Naive thymus-derived CD4-positive, alpha-beta T cell (primary cell): ENCODE data around the gene PALLD. TPM values are rescaled to one million over a fixed set of nuclear protein-coding genes. Genes with fewer than 3 reads are reported as not detected.

Source experiments
- ATAC-seq: fragments of 150-1000 bp; cut with Tn5 transposase; 2 replicates; pipeline ENCODE4 v1.10.0; 2021; ENCODE audit warnings: mild to moderate bottlenecking, moderate library complexity
- CTCF ChIA-PET: fragments of 350-600 bp; sonication (Branson Sonifier 250); formaldehyde crosslinking; loops from one replicate; lab custom pipeline; 2021; ENCODE audit warnings: antibody characterized with exemption; lab: Charles Lee
- POLR2A ChIA-PET: fragments of 350-600 bp; sonication (Branson Sonifier 250); formaldehyde crosslinking; loops from one replicate; lab custom pipeline; 2021; ENCODE audit warnings: antibody characterized with exemption, inconsistent platforms; lab: Charles Lee
- DNase-seq, 9 donors: peaks; one replicate each; pipeline versions ENCODE4 v3.0.0 to v3.0.0-alpha.2; 2020 to 2022; ENCODE audit warnings: mixed read lengths in 1 of 9
- H3K27ac ChIP-seq: one replicate; pipeline ENCODE4 v1.7.0; 2013; ENCODE audit warnings: mild to moderate bottlenecking, low read depth, low read length, moderate library complexity
- H3K27me3 ChIP-seq, 2 donors: one replicate each; pipeline ENCODE4 v1.7.0; 2013; ENCODE audit warnings: low read length in 2 of 2, mild to moderate bottlenecking in 2 of 2, moderate library complexity in 2 of 2; ENCODE audit not compliant: control insufficient read depth in 2 of 2, insufficient read depth in 2 of 2
- H3K36me3 ChIP-seq, 3 experiments: 1 replicate in 2 of 3; 2 replicates in 1 of 3; pipeline ENCODE4 v1.7.0; 2013; ENCODE audit warnings: low read length in 3 of 3, mild to moderate bottlenecking in 3 of 3, moderate library complexity in 1 of 3; ENCODE audit not compliant: insufficient read depth in 3 of 3, control insufficient read depth in 2 of 3
- H3K4me1 ChIP-seq, 2 donors: one replicate each; pipeline ENCODE4 v1.7.0; 2013; ENCODE audit warnings: low read length in 2 of 2, mild to moderate bottlenecking in 2 of 2, moderate library complexity in 1 of 2; ENCODE audit not compliant: control insufficient read depth in 2 of 2, insufficient read depth in 2 of 2
- H3K4me3 ChIP-seq: 2 replicates; pipeline ENCODE4 v1.7.0; 2013; ENCODE audit warnings: mild to moderate bottlenecking, low read length
- H3K9me3 ChIP-seq, 3 experiments: 1 replicate in 2 of 3; 2 replicates in 1 of 3; pipeline ENCODE4 v1.7.0; 2013; ENCODE audit warnings: low read length in 3 of 3; ENCODE audit not compliant: control insufficient read depth in 2 of 3
- H3K27ac Mint-ChIP-seq, 9 donors: one replicate each; pipeline ENCODE4 v1.8.0; 2020 to 2022; ENCODE audit warnings: mixed read lengths in 9 of 9, mild to moderate bottlenecking in 8 of 9, moderate library complexity in 5 of 9, inconsistent platforms in 2 of 9
- H3K27me3 Mint-ChIP-seq, 5 donors: one replicate each; pipeline ENCODE4 v1.8.0; 2021 to 2022; ENCODE audit warnings: mixed read lengths in 5 of 5, mild to moderate bottlenecking in 1 of 5
- H3K36me3 Mint-ChIP-seq, 5 donors: one replicate each; pipeline ENCODE4 v1.8.0; 2020 to 2022; ENCODE audit warnings: mixed read lengths in 5 of 5, mild to moderate bottlenecking in 3 of 5, inconsistent platforms in 1 of 5
- H3K4me1 Mint-ChIP-seq, 7 donors: one replicate each; pipeline ENCODE4 v1.8.0; 2020 to 2022; ENCODE audit warnings: mixed read lengths in 7 of 7, mild to moderate bottlenecking in 3 of 7, inconsistent platforms in 1 of 7
- H3K4me3 Mint-ChIP-seq, 10 donors: one replicate each; pipeline ENCODE4 v1.8.0; 2020 to 2022; ENCODE audit warnings: mild to moderate bottlenecking in 10 of 10, mixed read lengths in 10 of 10, moderate library complexity in 6 of 10, inconsistent platforms in 2 of 10
- H3K9me3 Mint-ChIP-seq, 11 donors: one replicate each; pipeline ENCODE4 v1.8.0; 2020 to 2022; ENCODE audit warnings: mixed read lengths in 11 of 11, mild to moderate bottlenecking in 4 of 11, inconsistent platforms in 1 of 11, moderate library complexity in 1 of 11
- intact Hi-C, 2 donors: fragments of 100-400 bp; cut with micrococcal nuclease; formaldehyde crosslinking; loops; one replicate each; pipeline ENCODE4 v1.15.1; 2023
- polyA plus RNA-seq, 2 donors: library from polyadenylated mRNA; unstranded; fragments of 300-500 nt; fragmentation: Illumina TruSeq; gene quantifications; one replicate each; pipeline ENCODE4 v1.2.3, GENCODE V29; 2021
- total RNA-seq, 6 experiments: library from RNA in 5 of 6; stranded (reverse) in 5 of 6; gene quantifications; 1 replicate in 5 of 6; 2 replicates in 1 of 6; pipeline ENCODE4 v1.2.3 and lab custom pipeline; 2021 to 2026

The PALLD gene
- total and polyA plus RNA-seq, 7 experiments from 2014 or later: 0.51 to 11.9 (median 0.76) TPM

GRCh38 chr4:168787801-168788595, 291.1 kb downstream of the PALLD start:
- Histone ChIP-seq H3K4me3 (no peak overlapping the region), H3K4me1 (no peaks in the 10 kb centered on the region), H3K27ac (no peak overlapping the region), H3K36me3 (no peaks in the 10 kb centered on the region), H3K9me3 (no peaks in the 10 kb centered on the region), H3K27me3 (no peaks in the 10 kb centered on the region)
- no peak overlapping the region for H3K27ac Mint-ChIP-seq
- ChIA-PET POLR2A (no interaction called here), CTCF (no interaction called here)
- no peak overlapping the region for H3K4me3 Mint-ChIP-seq
- DNase-seq: no peak
- intact Hi-C loops: no loop called here
- ATAC-seq: no peak
- H3K36me3 Mint-ChIP-seq: no peaks in the 10 kb centered on the region
- H3K4me1 Mint-ChIP-seq: peaks cover 0 to 4% (median 0%) of the 10 kb centered on the region in 7 donors
- no peaks in the 10 kb centered on the region for H3K9me3 Mint-ChIP-seq
- peaks cover 7 to 16% (median 9%) of the 10 kb centered on the region in 5 donors for H3K27me3 Mint-ChIP-seq

- DNase-seq: no peak
- Histone ChIP-seq H3K9me3 (no peaks in the 10 kb centered on the region), H3K36me3 (no peaks in the 10 kb centered on the region), H3K4me3 (no peak overlapping the region), H3K27ac (no peak overlapping the region), H3K4me1 (no peaks in the 10 kb centered on the region), H3K27me3 (no peaks in the 10 kb centered on the region)
- intact Hi-C loops: no loop called here
- H3K27me3 Mint-ChIP-seq: peaks cover 0 to 10% (median 6%) of the 10 kb centered on the region in 5 donors
- H3K4me1 Mint-ChIP-seq: peaks cover 0 to 4% (median 0%) of the 10 kb centered on the region in 7 donors
- no peak overlapping the region for H3K4me3 Mint-ChIP-seq
- H3K27ac Mint-ChIP-seq: no peak overlapping the region
- ATAC-seq: no peak
- no peaks in the 10 kb centered on the region for H3K9me3 Mint-ChIP-seq
- POLR2A ChIA-PET: no interaction called here
- CTCF ChIA-PET: no interaction called here
- no peaks in the 10 kb centered on the region for H3K36me3 Mint-ChIP-seq
These were observed 294.0 kb downstream of the PALLD start for GRCh38 chr4:168790898-168791297.

- ChIA-PET CTCF (no interaction called here), POLR2A (no interaction called here)
- Mint-ChIP-seq H3K36me3 (no peaks in the 10 kb centered on the region), H3K27ac (no peak overlapping the region), H3K4me3 (no peak overlapping the region), H3K4me1 (peaks cover 0 to 4% (median 0%) of the 10 kb centered on the region in 7 donors), H3K9me3 (no peaks in the 10 kb centered on the region), H3K27me3 (peaks cover 0 to 10% (median 6%) of the 10 kb centered on the region in 5 donors)
- H3K27ac ChIP-seq: no peak overlapping the region
- intact Hi-C loops: no loop called here
- no peaks in the 10 kb centered on the region for H3K4me1 ChIP-seq
- H3K9me3 ChIP-seq: no peaks in the 10 kb centered on the region
- no peak overlapping the region for H3K4me3 ChIP-seq
- DNase-seq: no peak
- no peak for ATAC-seq
- no peaks in the 10 kb centered on the region for H3K36me3 ChIP-seq
- no peaks in the 10 kb centered on the region for H3K27me3 ChIP-seq
These were observed 294.5 kb downstream of the PALLD start for GRCh38 chr4:168791376-168791775.

GRCh38 chr4:168793542-168793941, 296.7 kb downstream of the PALLD start:
- Histone ChIP-seq H3K27ac (no peak overlapping the region), H3K9me3 (no peaks in the 10 kb centered on the region), H3K4me1 (no peaks in the 10 kb centered on the region), H3K36me3 (no peaks in the 10 kb centered on the region), H3K4me3 (no peak overlapping the region), H3K27me3 (no peaks in the 10 kb centered on the region)
- Mint-ChIP-seq H3K27me3 (peaks cover 0 to 11% (median 8%) of the 10 kb centered on the region in 5 donors), H3K27ac (no peak overlapping the region), H3K4me3 (no peak overlapping the region), H3K36me3 (no peaks in the 10 kb centered on the region), H3K9me3 (no peaks in the 10 kb centered on the region), H3K4me1 (peaks cover 0 to 4% (median 0%) of the 10 kb centered on the region in 7 donors)
- intact Hi-C loops: no loop called here
- ATAC-seq (no peak), DNase-seq (no peak)
- POLR2A ChIA-PET: no interaction called here
- CTCF ChIA-PET: no interaction called here

GRCh38 chr4:168794092-168794707, 297.3 kb downstream of the PALLD start:
- Mint-ChIP-seq H3K4me3 (no peak overlapping the region), H3K27ac (no peak overlapping the region), H3K4me1 (peaks cover 0 to 4% (median 0%) of the 10 kb centered on the region in 7 donors), H3K27me3 (peaks cover 0 to 10% (median 7%) of the 10 kb centered on the region in 5 donors), H3K9me3 (no peaks in the 10 kb centered on the region), H3K36me3 (no peaks in the 10 kb centered on the region)
- ChIA-PET POLR2A (no interaction called here), CTCF (no interaction called here)
- H3K27ac ChIP-seq: no peak overlapping the region
- no peaks in the 10 kb centered on the region for H3K9me3 ChIP-seq
- no peaks in the 10 kb centered on the region for H3K36me3 ChIP-seq
- intact Hi-C loops: no loop called here
- no peak overlapping the region for H3K4me3 ChIP-seq
- H3K27me3 ChIP-seq: no peaks in the 10 kb centered on the region
- no peak for ATAC-seq
- no peaks in the 10 kb centered on the region for H3K4me1 ChIP-seq
- DNase-seq: no peak

- no peaks in the 10 kb centered on the region for H3K4me1 ChIP-seq
- CTCF ChIA-PET: no interaction called here
- ATAC-seq (no peak), DNase-seq (no peak)
- peaks cover 0 to 4% (median 0%) of the 10 kb centered on the region in 7 donors for H3K4me1 Mint-ChIP-seq
- H3K9me3 ChIP-seq: no peaks in the 10 kb centered on the region
- H3K36me3 ChIP-seq: no peaks in the 10 kb centered on the region
- H3K27ac Mint-ChIP-seq: no peak overlapping the region
- H3K27me3 Mint-ChIP-seq: peaks cover 0 to 13% (median 7%) of the 10 kb centered on the region in 5 donors
- POLR2A ChIA-PET: no interaction called here
- H3K27me3 ChIP-seq: no peaks in the 10 kb centered on the region
- no peaks in the 10 kb centered on the region for H3K36me3 Mint-ChIP-seq
- H3K4me3 Mint-ChIP-seq: no peak overlapping the region
- H3K4me3 ChIP-seq: no peak overlapping the region
- no peak overlapping the region for H3K27ac ChIP-seq
- H3K9me3 Mint-ChIP-seq: no peaks in the 10 kb centered on the region
- intact Hi-C loops: no loop called here
These were observed 298.0 kb downstream of the PALLD start for GRCh38 chr4:168794881-168795280.
